AG08395 (cell line): ENCODE results near the gene ZNF672.
"Not testable (repeated sequence)": the region's sequence is repeated elsewhere in the genome, so short reads cannot be mapped to it uniquely, and the experiment has no call there.

Source experiments
- DNase-seq: peaks from one replicate; pipeline ENCODE4 v3.0.0; 2012; ENCODE audit warnings: mixed read lengths, low spot score

ZNF672 gene

DNA sequence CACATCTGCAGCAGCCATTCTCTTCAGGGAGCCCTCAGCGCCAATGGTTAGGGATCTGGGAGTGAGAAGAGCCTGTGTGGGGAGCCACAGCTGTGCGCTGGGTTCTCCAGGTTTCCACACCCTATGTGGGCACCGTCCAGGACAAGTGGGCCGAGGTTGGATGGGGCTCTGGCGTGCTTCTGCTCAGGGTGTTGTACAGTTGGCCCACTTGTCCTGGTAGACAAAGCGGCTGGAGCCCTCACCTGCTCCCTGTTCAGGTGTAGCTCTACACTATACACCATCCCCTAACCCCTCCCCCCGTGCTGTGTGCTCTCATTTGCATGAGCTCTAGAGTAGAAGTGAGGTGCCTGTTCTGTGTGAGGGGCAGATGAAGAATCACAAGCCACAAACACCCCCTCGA, 24.5 kb upstream of the ZNF672 start:
- DNase-seq: no peak

DNA sequence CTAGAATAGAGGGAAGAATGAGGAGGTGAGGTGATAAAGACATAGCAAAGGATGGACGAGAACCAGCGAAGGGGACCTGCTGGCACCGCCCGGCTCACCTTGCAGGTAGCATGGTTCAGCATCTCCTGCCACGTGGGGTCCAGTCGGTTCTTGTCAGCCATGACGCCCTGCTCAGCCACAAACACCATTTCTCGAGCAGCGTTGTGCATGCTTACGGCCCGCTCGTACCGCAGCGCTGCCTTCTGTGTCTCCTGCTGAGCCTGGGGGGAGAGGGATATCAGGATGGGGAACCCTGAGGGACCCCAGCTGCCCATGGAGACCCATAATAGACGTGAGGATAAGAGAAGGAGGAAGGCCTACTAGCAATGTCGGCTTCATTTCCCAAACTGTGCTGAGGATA, 23.7 kb upstream of the ZNF672 start:
- no peak for DNase-seq

DNA sequence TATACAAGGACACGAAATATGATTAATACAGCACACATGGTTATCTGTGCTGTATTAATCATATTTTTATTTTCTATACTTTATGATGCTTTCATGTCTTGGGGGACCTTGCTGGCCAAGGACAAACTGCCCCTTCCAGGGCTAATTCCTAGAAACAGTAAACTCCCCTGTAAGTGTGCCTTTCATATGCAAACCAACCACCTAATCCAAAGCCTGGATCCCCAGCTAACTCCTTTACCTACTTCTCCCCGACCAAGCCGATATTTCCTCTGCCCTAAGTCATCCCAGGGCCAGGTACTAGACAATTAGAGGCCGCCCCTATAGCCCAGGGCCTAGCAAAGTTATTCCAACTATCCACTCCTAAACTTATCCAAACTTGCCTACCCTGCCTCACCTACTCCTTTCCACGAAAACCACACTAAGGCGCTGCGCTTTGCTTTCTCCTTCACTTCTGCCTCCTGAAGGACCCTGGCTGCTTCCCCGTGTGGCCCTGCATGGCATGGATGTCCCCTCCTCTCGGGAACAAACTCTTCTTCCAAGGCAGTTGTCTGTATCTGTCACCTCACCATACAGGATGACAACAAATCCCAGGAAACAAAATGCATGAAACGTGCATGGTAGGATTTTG, 22.5 kb upstream of the ZNF672 start:
- no peak for DNase-seq

DNA sequence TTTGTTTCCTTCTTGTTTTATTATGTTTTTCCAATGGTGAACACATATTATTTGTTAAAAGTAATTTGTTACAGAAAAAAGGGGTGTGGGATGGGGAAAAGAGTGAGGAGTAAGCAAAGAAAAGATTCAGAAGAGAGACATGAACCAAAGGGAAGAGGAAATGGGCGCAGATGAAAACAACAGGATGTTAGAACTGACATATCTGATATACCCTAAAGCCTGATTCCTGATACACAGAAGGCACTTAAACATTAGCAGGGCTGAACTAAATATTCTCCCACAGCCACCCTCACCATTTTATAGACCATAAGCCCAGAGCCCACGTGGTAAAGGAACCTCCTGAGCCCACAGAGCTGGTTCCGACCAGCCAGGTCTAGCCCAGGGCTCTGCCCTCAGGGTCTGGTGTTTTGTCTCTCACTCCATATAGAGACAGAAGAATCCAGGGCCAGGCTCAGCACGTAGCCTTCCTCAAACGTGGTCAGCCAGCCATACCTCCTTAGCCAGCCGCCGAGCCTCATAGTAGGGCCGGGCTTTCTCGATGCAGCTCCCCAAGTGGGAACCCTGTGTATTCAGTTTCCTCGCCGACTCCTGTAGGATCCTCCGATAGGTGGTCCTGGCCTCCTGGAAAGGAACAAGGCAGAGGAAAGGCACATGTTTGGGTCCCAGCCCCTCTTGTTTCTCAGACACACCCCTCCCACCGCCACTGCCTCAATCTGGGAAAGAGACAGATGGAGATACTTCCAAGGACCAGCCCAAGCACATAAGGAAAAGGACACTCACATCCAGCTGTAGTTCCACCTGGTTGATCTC, 21.8 kb upstream of the ZNF672 start:
- DNase-seq: no peak

DNA sequence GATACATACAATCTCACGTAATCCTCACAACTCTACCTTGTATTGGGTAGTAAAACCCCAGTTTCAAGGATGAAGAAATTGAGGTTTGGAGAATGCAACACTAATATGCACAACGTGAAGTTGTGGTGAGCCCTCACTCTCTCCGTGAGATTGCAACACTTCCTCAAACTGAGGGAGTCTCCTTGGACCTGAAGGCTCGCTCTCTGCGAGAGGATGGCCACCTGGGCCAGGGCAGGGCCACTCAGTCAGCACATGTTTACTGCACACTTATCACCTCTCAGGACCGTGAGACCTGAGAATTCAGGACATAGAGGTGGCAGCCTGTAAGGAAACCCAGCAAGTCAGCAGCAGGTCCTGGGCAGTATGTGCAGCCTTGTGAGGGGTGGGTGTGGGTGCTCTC, 21.0 kb upstream of the ZNF672 start:
- DNase-seq: no peak

DNA sequence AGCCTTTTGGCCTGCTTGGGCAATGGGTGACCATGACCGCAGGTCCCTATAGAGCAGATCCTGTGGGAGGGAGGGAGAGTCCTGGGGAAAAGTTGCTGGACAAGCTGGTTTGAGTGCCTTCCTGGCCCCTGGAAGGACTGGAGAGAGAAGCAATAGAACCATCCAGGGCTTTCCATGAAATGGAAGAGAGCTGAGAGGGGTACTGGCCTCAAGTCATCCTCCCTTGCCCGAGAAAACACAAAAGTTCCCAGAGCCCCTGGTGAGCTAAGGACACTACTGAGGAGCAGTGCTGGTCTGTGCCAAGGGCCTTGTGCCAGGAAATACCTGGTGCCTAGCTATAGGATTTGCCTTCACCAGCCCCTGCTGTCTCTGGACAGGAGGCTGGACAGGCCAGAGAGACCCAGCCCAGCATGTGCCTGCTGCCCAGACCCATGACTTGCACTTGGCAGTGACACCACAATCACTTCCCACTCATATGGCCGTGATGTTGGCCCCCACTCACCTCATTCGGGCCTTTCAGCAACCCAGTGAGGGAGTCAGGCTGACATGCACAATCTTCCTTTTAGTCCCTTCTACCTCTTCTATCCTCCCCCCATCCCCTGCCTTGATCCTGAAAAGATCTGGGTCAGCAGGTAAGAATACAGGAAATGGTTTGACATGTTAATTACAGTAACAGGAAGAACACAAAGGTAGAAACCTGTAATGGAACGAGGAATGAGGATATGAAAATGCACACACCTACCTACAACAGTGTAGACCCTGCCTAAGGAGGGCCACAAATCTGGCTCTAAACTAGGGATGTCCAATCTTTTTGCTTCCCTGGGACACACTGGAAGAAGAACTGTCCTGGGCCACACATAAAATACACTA, 19.3 kb upstream of the ZNF672 start:
- no peak for DNase-seq

DNA sequence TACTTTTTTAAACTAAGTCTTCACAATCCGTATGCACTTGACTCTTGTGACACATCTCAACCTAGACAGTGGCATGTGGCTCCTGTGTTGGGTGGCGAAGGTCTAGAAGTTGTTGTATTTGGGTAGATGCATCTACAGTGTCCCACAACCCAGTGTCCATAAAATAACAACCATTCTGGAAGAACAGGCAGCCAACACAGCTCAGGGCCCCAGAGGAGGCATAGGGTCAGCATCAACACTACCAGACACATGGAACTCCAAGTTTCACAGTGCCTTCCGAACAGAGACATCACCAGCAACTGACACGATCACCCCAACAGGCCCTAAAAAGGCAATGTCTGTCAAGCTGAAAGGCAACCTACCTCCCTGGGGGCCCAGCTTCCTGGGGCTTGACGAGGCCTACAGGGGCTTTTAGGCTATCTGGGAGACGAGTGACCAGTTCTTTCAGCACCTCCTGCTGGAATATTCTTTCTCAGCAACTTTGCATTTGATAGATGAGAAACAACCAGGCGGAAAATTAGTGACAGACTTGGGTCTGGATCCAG, 17.9 kb upstream of the ZNF672 start:
- no peak for DNase-seq

- peak; percentile 97 for DNase-seq
These were observed 16.9 kb upstream of the ZNF672 start for GRCh38 chr1:248821101-248821500.

GRCh38 chr1:248821641-248822040, 16.4 kb upstream of the ZNF672 start:
- DNase-seq: no peak

GRCh38 chr1:248822148-248823032, 15.6 kb upstream of the ZNF672 start:
- no peak for DNase-seq

DNA sequence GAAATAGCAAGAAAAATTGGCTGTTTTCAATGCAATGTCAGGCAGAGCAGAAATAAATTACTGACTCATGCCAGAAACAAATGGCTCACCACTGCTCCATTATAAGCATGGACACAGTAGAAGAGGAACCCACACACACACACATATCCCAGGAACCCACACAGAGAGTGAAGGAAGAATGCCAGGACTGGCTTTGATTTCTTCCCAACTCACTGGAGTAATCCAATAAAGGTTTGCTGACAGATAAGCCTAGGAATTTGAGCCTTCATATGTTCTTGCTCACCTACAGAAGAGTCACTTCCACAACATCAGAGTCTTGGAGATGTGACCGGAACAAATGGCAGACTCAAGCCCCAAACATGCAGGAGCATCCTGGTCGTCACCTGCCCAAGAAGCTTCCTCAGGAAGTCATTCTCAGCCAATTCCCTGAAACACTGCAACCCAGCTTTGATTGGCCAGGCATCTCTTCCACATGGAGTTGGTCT, 14.5 kb upstream of the ZNF672 start:
- DNase-seq: peak; percentile 88

- no peak for DNase-seq
These were observed 13.7 kb upstream of the ZNF672 start for GRCh38 chr1:248824301-248824700.

DNA sequence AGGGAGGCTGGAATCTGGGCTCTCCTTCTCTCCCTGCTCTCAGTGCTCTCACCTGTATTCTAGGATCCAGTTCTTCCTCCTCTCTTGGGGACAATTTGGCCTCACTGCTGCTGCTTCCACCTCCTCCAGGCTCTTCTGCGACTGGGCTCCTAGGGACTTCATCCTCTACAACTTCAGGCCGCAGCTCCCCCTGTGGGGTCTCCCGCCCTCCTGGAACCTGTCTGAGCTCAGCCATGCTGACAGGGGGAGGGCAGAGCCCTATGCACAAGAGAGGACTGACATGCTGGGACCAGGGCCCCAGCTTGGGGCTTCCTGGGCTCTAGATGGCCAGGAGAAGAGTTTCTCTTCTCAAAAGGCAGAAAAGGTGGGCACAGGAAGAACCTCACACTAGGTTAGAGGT, 13.3 kb upstream of the ZNF672 start:
- DNase-seq: no peak

DNA sequence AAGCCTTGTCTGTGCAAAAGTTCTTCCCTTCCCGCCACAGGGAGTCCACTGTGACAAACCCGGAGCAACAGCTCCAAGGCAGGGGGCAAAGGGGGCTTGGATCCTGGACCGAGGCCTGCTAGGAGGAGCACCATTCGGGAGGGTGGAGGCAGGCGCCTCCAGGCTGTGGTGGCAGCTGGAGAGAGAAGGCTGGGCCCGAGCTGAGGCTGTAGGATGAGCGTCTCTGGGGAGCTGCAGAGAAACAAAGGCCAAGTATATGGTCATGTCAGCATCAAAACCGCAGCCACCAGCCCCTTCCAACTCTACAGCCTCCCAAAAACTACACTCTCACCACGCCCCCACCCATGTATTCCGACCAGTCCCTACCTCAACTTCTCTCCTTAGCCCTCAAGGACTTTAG, 12.9 kb upstream of the ZNF672 start:
- no peak for DNase-seq

- DNase-seq: no peak
These were observed 12.5 kb upstream of the ZNF672 start for GRCh38 chr1:248825573-248825908.

DNA sequence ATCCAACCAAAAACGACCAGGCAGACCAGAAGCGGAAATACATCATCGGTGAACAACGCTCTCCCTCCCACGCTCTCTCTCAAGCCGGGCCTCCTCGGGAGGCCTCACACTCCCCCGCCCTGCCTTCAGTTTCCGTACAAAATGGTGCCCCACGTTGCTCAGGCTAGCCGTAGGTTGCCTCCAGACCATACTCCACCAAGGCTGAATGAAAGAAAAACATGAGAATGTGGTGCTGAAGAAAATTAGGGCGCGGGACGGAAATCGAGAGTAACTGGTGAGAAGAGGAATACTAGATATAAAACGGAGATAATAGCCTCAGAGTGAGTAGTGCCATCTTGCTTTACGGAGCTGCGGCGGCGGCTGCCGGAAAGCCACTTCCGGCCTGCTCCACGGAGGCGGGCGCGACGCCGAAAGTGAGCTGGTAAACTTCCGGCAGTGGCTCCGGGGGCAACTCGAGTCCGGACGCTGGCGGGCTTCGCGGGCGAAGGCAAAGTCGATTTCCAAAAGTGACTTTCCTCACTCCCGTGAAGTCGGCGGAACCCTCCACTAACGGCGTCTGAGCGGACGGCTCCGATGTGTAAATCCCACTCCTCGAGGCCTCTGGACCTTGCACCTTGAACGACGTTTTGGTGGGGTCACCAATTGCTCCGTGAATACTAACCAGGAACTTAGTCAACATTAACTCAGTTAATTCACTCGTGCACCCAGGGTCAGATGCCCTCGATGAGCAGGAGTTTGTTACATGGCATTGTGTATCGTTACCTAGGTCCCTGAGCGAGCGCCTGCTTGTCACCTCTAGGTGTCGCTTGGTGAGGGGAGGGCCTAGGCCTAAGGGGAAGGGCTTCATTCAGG, 11.9 kb upstream of the ZNF672 start, which contains the start of gene SH3BP5L:
SH3BP5L (minus strand) TSS at position 7 of the 852 bp plus-strand sequence. CDS start 980 bp downstream, outside the sequence.
- peak; percentile 95 for DNase-seq

- DNase-seq: no peak
These were observed 9.2 kb upstream of the ZNF672 start for GRCh38 chr1:248828845-248829244.

DNA sequence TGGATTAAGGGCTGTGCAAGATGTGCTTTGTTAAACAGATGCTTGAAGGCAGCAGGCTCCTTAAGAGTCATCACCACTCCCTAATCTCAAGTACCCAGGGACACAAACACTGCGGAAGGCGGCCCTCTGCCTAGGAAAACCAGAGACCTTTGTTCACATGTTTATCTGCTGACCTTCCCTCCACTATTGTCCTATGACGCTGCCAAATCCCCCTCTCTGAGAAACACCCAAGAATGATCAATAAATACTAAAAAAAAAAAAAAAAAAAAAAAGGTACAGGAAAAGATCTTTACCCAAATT, 7.4 kb upstream of the ZNF672 start:
- not testable (repeated sequence) for DNase-seq

- no peak for DNase-seq
These were observed 6.2 kb upstream of the ZNF672 start for GRCh38 chr1:248831842-248832241.

- no peak for DNase-seq
These were observed 3.6 kb upstream of the ZNF672 start for GRCh38 chr1:248834343-248834940.
